ENCODE measurements around the gene GRM4. TPM values are rescaled to one million over a fixed set of nuclear protein-coding genes. Genes with fewer than 3 reads are reported as not detected.

Gene GRM4
- total and polyA plus RNA-seq, 4 donors, result not detected

GRCh38 chr6:33981861-33982260 lies 164.0 kb downstream of the GRM4 start:
- no peak for DNase-seq (ENCODE audit: low spot score)
- no peak overlapping the region for H3K27ac ChIP-seq (ENCODE audit: low read depth in 1 of 2, low read length in 2 of 2)
- H3K36me3 ChIP-seq (ENCODE audit: control insufficient read depth in 4 of 4, insufficient read depth in 3 of 4, low read depth in 1 of 4, low read length in 3 of 4), result no peaks in the 10 kb centered on the region
- WGBS, result 63% methylated on average over 4 of the region's 4 CpGs
- H3K27me3 ChIP-seq (ENCODE audit: control insufficient read depth in 4 of 4, insufficient read depth in 4 of 4, low read length in 3 of 4), result no peaks in the 10 kb centered on the region
- H3K4me3 ChIP-seq (ENCODE audit: low read depth in 1 of 3, low read length in 3 of 3), result no peak overlapping the region
- TF ChIP-seq TAF1 (conservative IDR thresholded peaks at IDR 0.05) (no peak), SP1 (IDR thresholded peaks at IDR 0.05) (no peak), YY1 (IDR thresholded peaks at IDR 0.05) (no peak), RAD21 (IDR thresholded peaks at IDR 0.05) (no peak), CTCF (IDR thresholded peaks at IDR 0.05; ENCODE audit: low read depth, low read length, missing input control) (no peak), FOXA2 (IDR thresholded peaks at IDR 0.05) (no peak)
- peaks cover 0 to 22% (median 12%) of the 10 kb centered on the region in 4 donors for H3K4me1 ChIP-seq (ENCODE audit: control insufficient read depth in 4 of 4, insufficient read depth in 4 of 4, low read length in 3 of 4)
- no peak overlapping the region for H3K9ac ChIP-seq (ENCODE audit: low read depth in 1 of 2, low read length in 2 of 2)
- no peaks in the 10 kb centered on the region for H3K9me3 ChIP-seq (ENCODE audit: control insufficient read depth in 4 of 4, low read length in 3 of 4)

- Histone ChIP-seq H3K36me3 (ENCODE audit: control insufficient read depth in 4 of 4, insufficient read depth in 3 of 4, low read depth in 1 of 4, low read length in 3 of 4) (no peaks in the 10 kb centered on the region), H3K27ac (ENCODE audit: low read depth in 1 of 2, low read length in 2 of 2) (no peak overlapping the region), H3K9ac (ENCODE audit: low read depth in 1 of 2, low read length in 2 of 2) (no peak overlapping the region), H3K4me3 (ENCODE audit: low read depth in 1 of 3, low read length in 3 of 3) (no peak overlapping the region), H3K4me1 (ENCODE audit: control insufficient read depth in 4 of 4, insufficient read depth in 4 of 4, low read length in 3 of 4) (peaks cover 0 to 22% (median 12%) of the 10 kb centered on the region in 4 donors), H3K27me3 (ENCODE audit: control insufficient read depth in 4 of 4, insufficient read depth in 4 of 4, low read length in 3 of 4) (no peaks in the 10 kb centered on the region), H3K9me3 (ENCODE audit: control insufficient read depth in 4 of 4, low read length in 3 of 4) (no peaks in the 10 kb centered on the region)
- 89% methylated on average over 7 of the region's 7 CpGs for WGBS
- DNase-seq (ENCODE audit: low spot score), result no peak
- TF ChIP-seq EGR1 (IDR thresholded peaks at IDR 0.05; ENCODE audit: low read depth in 2 of 2) (no peak), GABPA (IDR thresholded peaks at IDR 0.05 in 1 of 2, conservative IDR thresholded peaks at IDR 0.05 in 1 of 2) (no peak), JUND (IDR thresholded peaks at IDR 0.05) (no peak)
Observed at GRCh38 chr6:33981421-33981820, 164.5 kb downstream of the GRM4 start.

GRCh38 chr6:33980176-33981175 lies 165.4 kb downstream of the GRM4 start:
- H3K4me1 ChIP-seq (ENCODE audit: control insufficient read depth in 4 of 4, insufficient read depth in 4 of 4, low read length in 3 of 4), result peaks cover 0 to 22% (median 12%) of the 10 kb centered on the region in 4 donors
- H3K4me3 ChIP-seq (ENCODE audit: low read depth in 1 of 3, low read length in 3 of 3), result no peak overlapping the region
- H3K36me3 ChIP-seq (ENCODE audit: control insufficient read depth in 4 of 4, insufficient read depth in 3 of 4, low read depth in 1 of 4, low read length in 3 of 4), result no peaks in the 10 kb centered on the region
- no peaks in the 10 kb centered on the region for H3K9me3 ChIP-seq (ENCODE audit: control insufficient read depth in 4 of 4, low read length in 3 of 4)
- H3K27me3 ChIP-seq (ENCODE audit: control insufficient read depth in 4 of 4, insufficient read depth in 4 of 4, low read length in 3 of 4), result peaks cover 0 to 2% (median 0%) of the 10 kb centered on the region in 4 donors
- H3K9ac ChIP-seq (ENCODE audit: low read depth in 1 of 2, low read length in 2 of 2), result no peak overlapping the region
- DNase-seq (ENCODE audit: low spot score), result no peak
- WGBS, result 86% methylated on average over 25 of the region's 25 CpGs
- no peak overlapping the region for H3K27ac ChIP-seq (ENCODE audit: low read depth in 1 of 2, low read length in 2 of 2)
- TF ChIP-seq YY1 (IDR thresholded peaks at IDR 0.05) (no peak), HNF4G (IDR thresholded peaks at IDR 0.05) (no peak), RAD21 (IDR thresholded peaks at IDR 0.05) (no peak), MAX (IDR thresholded peaks at IDR 0.05) (no peak), SP1 (IDR thresholded peaks at IDR 0.05) (no peak), ATF3 (IDR thresholded peaks at IDR 0.05) (no peak), EGR1 (IDR thresholded peaks at IDR 0.05; ENCODE audit: low read depth in 2 of 2) (no peak), NR2F2 (IDR thresholded peaks at IDR 0.05) (no peak), FOXA1 (IDR thresholded peaks at IDR 0.05) (no peak), JUND (IDR thresholded peaks at IDR 0.05) (no peak), GABPA (IDR thresholded peaks at IDR 0.05 in 1 of 2, conservative IDR thresholded peaks at IDR 0.05 in 1 of 2) (no peak), RXRA (IDR thresholded peaks at IDR 0.05) (no peak), TAF1 (conservative IDR thresholded peaks at IDR 0.05) (no peak), FOXA2 (IDR thresholded peaks at IDR 0.05) (no peak), CTCF (IDR thresholded peaks at IDR 0.05; ENCODE audit: low read depth, low read length, missing input control) (no peak), REST (IDR thresholded peaks at IDR 0.05) (no peak), HNF4A (conservative IDR thresholded peaks at IDR 0.05) (no peak)
